ENCODE data around the gene KANK4.
"Not testable (repeated sequence)": the region's sequence is repeated elsewhere in the genome, so short reads cannot be mapped to it uniquely, and the experiment has no call there.

KANK4 gene

DNA sequence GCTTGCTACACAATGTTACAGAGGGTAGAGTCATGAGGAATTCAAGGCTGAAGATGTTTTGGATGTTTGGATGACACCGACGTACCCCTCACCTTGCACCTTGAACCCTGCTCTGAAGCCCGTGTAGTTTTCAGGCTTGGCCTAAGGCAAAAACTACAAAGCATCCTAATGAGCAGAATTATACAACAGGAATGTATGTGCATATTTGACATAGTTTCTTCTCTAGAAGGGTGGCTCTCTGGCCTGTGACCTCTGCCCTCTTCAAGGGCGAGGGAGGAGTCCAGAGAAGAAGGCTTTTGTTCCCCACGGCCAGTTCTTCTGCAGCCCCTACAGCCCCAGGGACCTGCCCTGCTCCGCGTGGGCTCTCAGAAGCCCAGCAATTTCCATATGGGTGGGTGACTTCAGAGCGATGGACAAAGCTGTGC lies 81.3 kb downstream of the KANK4 start:
- DNase-seq (ENCODE audit: low spot score), result no peak

DNA sequence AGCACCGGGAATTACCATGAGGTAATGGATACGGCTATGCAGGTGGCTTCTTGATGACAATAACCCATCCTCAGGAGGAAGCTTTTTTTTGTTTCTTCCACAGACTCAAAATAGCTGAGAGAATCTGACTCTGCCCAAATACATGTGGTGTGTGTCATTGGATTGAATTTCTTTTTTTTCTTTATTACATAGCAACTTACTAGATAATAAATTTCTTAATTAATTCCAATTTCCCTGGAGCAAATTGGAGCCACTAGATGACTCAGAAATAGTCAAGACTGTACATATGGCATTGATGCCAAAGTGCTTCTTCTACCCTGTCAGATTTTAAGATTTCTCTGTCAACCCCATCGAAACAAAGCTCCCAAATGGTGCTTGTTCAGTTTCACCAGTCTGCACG lies 81.9 kb downstream of the KANK4 start:
- DNase-seq (ENCODE audit: low spot score), result no peak

DNA sequence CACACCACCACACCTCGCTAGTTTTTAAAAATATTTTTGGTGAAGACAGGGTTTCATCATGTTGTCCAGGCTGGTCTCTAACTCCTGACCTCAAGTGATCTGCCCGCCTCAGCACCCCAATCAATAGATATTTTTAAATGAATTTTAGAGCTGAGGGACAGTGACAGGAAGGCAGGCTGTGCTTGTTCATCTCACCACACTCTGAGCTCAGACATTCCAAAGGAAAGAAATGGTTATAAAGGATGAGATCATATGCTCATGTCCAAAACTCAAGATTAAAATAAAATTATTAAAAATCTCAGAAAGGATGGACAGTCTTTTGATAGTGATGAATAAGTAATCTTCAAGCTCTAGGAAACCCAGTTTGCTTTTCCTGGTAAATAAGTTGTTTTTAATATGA lies 83.7 kb downstream of the KANK4 start:
- no peak for DNase-seq (ENCODE audit: low spot score)

DNA sequence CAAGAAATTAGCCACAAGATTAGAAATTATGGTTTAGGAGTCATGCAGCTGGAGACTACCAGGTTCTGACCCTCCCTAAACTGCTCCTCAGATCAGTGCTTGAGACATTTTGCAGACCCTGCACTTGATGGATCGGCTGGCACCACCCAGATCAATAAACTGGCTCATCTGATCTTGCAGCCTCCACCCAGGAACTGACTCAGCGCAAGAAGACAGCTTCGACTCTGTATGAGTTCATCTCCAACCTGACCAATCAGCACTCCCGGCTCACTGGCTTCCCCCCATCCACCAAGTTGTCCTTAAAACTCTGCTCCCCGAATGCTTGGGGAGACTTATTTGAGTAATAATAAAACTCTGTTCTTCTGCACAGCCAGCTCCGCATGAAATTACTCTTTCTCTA lies 84.5 kb downstream of the KANK4 start:
- DNase-seq (ENCODE audit: low spot score), result peak; percentile 46

DNA sequence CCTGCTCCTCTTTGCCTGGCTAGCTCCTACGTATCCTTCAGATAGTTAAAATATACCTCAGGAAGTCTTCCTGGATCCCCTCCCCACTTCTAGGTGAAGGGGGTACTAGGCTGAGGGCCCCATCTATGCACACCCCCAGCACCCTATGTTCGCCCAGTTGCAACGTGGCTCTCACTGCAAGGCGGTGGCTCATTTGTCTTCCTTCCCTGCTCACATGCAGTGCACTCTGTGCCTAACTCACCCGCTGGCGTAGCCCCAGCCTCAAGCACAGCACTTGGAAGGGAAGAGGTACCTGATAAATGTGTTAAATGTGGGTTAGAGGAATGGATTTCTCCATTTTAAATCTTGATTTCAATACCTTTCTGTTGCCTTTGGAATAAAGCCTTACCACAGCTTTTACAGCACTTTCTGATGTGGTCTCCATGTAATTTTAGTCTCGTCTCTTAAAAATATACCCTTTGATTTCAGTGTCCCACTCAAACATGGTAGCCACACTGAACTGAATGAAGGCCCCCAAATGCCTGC lies 85.2 kb downstream of the KANK4 start:
- DNase-seq (ENCODE audit: low spot score), result no peak

DNA sequence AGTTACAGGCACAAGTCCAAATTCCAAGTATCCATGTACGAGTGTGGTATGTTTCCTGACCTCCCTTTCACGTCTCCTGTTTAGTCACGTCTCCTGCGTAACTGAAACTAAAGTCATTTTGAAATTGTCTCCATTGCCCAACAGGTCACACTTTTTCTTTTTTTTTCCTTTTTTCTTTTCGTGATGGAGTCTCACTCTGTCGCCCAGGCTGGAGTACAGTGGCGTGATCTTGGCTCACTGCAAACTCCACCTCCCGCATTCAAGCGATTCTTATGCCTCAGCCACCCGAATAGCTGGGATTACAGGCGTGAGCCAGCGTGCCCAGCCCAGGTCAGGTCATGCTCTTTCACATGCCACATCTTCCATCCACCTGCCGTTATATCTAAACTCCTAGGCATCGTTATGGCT lies 86.4 kb downstream of the KANK4 start:
- DNase-seq (ENCODE audit: low spot score), result no peak

DNA sequence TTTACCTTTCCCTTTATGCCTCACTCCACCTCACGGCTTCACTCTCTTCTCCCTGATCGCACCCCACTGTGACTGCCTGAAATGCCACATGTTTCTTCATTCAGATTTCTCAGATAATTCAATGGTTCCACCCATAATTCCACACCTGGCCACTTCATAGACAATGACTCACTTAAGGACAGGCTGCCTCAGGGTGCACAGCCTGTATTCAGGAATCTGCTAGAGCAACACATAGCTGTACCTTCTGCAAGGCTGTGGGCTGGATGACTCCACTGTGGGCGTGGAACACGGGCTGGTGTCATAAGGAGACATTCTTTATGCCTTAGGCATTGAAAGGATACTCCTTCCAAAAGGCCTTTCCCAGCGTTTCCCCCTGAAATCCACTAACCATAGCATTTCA lies 88.5 kb downstream of the KANK4 start:
- DNase-seq (ENCODE audit: low spot score), result peak; percentile 20

DNA sequence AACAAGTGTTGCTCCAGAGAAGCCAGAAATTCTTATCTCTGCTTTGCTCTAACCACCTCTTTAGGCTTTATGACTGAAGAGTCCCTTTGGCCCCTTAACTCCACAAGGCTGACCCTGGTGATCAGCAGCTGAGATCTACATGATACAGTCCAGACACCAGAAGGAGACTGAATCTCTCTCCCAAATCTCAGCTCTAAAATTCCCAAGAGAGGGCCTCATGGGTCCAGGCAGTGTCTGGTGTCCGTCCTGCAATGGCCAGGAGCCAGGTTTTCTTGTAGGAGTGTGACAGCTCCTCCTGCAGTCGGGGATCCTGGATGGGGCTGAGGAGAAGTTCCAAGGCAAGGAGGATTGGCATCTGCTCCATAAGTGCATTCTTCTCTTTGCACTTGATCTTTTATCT lies 89.3 kb downstream of the KANK4 start:
- no peak for DNase-seq (ENCODE audit: low spot score)

DNA sequence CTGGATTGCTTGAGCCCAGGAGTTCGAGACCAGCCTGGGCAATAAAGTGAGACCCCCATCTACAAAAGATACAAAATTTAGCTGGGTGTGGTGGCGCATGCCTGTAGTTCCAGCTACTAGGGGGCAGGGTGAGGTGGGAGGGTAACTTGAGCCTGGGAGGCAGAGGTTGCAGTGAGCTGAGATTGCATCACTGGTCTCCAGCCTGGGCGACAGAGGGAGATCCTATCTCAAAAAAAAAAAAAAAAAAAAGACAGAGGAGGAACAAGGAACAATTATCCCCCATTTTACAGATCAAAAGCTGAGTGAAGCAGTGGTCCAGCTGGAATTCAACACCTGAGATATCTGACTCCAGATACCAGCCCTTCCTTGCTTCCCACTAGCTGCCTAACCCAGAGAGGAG lies 89.8 kb downstream of the KANK4 start:
- no peak for DNase-seq (ENCODE audit: low spot score)

DNA sequence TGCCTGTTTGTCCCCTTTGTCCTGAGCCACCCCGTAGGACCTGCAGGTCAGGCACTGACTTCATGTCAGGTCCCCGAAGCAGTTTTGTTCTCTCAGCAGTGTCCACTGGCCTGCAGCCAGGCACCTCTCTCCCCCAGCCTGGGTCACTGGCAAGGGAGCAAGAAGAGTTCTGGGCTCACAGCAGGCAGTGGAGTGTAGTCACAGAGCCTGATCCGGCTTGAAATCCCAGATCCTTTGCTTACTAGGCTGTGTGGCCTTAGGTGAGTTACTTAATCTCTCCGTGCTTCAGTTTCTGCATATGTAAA lies 90.4 kb downstream of the KANK4 start:
- DNase-seq (ENCODE audit: low spot score), result no peak

DNA sequence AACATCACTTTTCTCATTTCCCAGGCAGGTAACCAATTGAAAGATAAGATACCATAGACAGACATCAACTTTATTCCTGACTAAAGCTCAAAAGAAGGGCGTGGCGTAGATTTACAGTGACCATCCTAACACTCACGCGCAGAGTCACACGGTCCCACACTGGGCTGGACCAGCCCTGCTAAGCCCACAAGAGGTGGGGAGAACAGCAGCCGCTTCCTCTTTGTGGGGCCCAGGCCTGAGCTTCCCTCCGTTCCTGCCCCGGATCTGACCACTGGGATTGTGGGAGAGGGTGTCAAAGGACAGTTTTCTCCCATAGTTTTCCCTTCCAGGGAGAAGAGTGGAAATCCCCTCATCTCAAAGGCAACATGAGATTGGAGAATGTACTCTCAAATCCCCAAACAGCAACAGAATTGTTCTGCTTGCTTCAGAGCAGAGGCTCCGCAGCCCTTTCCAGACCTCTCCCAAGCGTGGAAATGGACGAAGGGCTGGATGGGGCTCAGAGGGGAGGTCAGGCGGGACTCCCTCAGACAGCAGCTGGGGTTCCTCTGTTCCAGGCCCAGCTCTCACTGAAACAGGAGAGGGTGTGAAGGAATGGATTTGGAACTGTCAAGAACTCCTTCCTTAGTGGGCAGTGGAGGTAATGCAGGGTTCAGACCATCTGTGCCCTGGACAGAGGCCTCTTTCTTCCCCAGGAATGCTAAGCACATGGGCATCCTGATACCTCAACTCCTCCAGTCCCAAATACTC lies 90.9 kb downstream of the KANK4 start:
- no peak for DNase-seq (ENCODE audit: low spot score)

DNA sequence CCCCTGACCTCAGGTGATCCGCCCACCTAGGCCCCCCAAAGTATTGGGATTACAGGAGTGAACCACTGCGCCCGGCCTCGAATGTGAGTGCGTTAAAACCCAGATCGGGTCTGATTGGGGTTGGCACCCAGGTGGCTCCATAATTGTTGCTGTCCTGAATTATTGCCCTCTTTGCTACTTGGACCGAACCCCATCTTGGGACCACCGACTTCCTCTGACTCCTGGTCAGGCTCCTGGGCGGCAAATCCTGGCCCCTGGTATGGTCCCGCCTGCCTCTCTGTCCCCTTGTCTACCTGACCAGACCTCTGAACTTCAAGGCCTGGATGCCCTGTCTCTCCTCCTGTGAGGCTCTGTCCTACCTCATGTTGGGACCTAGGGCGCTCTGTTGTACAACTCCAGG lies 91.7 kb downstream of the KANK4 start:
- DNase-seq (ENCODE audit: low spot score), result no peak

DNA sequence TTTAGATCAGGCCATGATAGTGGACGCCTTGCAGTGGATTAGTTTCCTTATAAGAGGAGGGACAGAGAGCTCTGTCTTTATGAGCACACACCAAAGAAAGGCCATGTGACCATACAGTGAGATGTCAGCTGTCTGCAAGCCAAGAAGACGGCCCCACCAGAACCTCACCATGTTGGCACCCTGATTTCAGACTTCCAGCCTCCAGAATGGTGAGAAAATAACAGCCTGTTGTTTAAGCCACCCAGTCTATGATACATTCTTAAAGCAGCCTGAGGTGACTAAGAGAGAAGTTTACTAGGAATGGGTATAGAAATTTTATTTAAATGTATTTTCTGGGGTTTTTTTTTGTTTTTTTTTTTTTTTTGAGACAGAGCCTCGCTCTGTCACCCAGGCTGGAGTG lies 95.1 kb downstream of the KANK4 start:
- DNase-seq (ENCODE audit: low spot score), result no peak

DNA sequence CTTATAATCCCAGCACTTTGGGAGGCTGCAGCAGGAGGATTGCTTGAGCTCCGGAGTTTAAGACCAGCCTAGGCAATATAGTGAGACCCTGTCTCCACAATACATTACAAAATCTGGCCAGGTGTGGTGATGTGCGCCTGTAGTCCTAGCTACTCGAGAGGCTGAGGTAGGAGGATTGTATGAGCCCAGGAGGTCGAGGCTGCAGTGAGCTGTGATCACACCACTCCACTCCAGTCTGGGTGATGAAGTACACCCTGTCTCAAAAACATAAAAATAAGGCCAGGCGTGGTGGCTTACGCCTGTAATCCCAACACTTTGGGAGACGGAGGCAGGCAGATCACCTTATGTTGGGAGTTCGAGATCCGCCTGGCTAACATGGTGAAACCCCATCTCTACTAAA lies 96.9 kb downstream of the KANK4 start:
- no peak for DNase-seq (ENCODE audit: low spot score)

DNA sequence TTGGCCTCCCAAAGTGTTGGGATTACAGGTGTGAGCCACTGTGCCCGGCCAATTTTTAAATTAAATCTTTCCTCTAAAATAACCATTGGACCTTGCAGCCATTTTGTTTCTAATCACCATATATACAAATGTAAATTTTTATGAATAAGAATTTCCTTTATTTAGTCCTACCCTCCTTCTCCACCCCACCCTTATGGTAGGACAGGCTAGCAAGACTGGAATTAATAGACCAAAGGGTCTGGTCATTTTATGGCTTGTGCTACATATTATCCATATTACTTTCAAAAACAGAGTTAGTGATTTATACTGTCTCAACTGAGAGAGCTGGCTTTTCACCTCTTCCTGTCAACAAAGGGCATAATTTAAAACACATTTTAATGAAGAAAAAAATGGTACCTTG lies 98.1 kb downstream of the KANK4 start:
- DNase-seq (ENCODE audit: low spot score), result no peak

DNA sequence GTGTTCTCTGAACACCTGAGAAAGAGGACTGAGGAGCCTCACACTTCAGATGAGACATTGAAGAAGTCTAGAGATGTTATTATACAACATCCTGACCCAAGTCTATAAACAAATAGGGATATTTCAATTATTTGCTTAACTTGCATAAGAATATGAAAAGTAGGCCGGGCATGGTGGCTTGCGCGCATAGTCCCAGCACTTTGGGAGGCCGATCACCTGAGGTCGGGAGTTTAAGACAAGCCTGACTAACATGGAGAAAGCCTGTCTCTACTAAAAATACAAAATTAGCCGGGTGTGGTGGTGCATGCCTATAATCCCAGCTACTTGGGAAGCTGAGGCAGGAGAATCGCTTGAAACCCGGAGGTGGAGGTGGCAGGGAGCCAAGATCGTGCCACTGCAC lies 98.8 kb downstream of the KANK4 start:
- DNase-seq (ENCODE audit: low spot score), result not testable (repeated sequence)

DNA sequence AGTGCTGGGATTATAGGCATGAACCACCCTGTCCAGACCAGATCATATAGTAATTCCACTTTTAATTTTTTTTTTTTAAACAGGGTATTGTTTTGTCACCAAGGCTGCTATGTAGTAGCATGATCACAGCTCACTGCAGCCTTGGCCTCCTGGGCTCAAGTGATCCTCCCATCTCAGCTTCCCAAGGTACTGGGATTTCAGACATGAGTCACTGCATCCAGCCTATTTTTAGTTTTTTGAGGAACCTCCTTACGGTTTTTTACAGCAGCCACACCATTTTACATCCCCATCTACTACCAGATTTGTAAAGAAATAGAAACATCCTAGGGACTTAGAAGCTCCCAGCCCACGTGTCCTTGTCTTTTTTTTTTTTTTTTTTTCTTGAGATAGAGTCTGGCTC lies 100.6 kb downstream of the KANK4 start:
- no peak for DNase-seq (ENCODE audit: low spot score)

DNA sequence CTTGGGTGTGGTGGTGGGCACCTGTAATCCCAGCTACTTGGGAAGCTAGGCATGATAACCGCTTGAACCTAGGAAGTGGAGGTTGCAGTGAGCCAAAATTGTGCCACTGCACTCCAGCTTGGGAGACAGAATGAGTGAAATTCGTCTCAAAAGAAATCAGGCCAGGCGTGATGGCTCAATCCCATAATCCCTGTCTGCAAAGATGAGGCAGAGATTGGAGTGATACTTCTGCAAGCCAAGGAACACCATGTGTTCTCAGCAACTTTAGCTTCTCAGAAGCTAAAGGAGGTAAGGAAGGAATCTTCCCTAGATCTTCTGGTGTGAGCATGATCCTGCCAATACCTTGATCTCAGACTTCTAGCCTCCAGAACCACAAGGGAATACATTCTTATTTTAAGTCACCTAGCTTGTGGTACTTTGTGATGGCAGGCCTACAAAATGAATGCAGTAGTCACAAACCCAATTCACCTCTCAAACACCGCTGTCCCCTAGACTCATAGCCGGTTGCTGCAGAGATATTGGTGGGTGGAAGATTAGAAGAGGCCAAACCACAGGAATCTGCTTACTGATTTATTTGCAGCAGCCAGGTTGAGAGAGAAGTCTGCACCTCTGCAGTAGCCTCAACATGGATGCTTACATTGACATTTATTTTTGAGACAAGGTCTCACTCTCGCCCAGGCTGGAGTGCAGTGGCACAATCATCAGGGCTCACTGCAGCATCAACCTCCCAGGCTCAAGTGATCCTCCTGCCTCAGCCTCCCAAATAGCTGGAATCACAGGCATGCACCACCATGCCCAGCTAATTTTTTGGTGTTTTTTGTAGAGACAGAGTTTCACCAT lies 105.9 kb downstream of the KANK4 start:
- no peak for DNase-seq (ENCODE audit: low spot score)

DNA sequence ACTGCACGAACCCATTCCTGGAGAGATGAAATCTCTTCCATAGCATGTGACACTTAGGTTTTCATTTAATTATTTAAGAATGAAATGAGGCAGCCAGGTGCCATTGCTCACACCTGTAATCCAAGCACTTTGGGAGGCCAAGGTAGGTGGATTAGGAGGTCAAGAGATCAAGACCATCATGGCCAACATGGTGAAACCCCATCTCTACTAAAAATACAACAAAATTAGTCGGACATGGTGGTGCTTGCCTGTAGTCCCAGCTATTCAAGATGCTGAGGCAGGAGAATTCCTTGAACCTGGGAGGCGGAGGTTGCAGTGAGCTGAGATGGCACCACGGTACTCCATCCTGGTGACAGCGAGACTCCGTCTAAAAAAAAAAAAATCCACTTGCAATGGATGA lies 106.8 kb downstream of the KANK4 start:
- no peak for DNase-seq (ENCODE audit: low spot score)

DNA sequence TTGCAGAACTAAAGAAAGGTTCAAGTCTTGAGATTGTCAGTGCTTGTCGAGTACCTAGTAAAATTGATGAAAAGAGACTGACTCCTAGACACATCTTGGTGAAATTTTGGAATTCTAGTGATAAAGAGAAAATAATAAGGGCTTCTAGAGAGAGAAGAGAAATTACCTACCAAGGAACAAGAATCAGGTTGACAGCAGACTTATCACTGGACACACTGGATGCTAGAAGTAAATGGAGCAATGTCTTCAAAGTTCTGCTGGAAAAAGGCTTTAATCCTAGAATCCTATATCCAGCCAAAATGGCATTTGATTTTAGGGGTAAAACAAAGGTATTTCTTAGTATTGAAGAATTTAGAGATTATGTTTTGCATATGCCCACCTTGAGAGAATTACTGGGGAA lies 108.3 kb downstream of the KANK4 start:
- no peak for DNase-seq (ENCODE audit: low spot score)

DNA sequence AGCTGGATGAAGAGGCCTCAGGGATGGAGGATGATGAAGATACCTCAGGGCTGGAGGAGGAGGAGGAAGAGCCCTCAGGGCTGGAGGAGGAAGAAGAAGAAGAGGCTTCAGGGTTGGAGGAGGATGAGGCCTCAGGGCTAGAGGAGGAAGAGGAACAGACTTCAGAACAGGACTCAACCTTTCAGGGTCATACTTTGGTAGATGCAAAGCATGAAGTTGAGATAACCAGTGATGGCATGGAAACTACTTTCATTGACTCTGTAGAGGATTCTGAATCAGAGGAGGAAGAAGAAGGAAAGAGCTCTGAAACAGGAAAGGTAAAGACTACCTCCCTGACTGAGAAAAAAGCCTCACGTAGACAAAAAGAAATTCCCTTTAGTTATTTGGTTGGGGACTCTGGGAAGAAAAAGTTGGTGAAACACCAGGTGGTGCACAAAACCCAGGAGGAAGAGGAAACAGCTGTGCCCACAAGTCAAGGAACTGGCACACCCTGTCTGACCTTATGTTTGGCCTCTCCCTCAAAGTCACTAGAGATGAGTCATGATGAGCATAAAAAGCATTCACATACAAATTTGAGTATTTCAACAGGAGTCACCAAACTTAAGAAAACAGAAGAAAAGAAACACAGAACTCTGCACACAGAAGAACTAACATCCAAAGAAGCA lies 109.2 kb downstream of the KANK4 start:
- peak; percentile 45 for DNase-seq (ENCODE audit: low spot score)

DNA sequence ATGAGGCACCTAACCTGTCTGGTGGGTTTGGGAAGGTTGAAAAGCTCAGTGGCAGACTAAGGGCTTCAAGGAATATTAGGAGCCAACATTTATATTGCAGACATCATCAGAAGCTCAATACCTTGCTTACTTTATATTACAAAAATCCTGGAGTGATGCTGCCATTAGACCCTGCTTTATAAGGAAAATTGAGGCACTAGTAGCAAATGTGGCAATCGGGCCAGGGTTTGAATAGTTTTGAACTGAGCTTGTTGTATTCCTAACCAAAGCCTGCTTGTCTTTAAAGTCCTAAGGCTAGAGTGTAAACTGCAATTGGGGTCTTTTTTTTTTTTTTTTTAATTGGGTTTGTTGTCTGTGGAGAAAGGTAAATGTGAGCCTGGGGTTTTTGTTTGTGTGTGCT lies 110.3 kb downstream of the KANK4 start:
- no peak for DNase-seq (ENCODE audit: low spot score)

DNA sequence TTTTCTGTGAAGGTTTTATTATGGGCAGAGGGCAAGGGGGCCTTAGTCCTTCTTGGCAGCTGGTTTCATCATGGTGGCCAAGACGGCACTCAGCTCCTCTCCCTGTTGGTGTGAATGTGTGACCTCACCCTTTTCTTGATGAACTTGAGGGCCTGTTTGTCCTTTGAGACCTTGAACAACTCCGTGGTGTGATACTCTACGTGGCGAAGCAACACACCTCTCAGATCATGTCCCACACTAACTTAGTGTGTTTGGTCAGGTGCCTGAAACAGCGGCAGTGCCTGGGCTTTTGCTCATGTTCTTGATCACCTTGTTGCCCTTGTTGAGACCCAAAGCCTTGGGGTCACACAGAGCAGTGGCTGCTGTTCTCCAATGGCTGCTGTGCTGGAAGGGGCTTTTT lies 111.1 kb downstream of the KANK4 start:
- DNase-seq (ENCODE audit: low spot score), result no peak
